Activated T-cell treated with anti-CD3 and anti-CD28 coated beads, Interleukin-2, amount 50 U/mL, for 4 hours (primary cell): ENCODE measurements around the gene KIRREL1. TPM values are rescaled to one million over a fixed set of nuclear protein-coding genes. Genes with fewer than 3 reads are reported as not detected.
"Not testable (repeated sequence)": the region's sequence is repeated elsewhere in the genome, so short reads cannot be mapped to it uniquely, and the experiment has no call there.

ENCODE experiments used
- ATAC-seq, 2 donors: fragments of 200-7000 bp; cut with Tn5 transposase; one replicate each; pipeline ENCODE4 v1.10.0; 2021
- DNase-seq: peaks from one replicate; pipeline ENCODE4 v3.0.0-alpha.2; 2020
- H3K27me3 Mint-ChIP-seq: one replicate; pipeline ENCODE4 v1.8.0; 2021; ENCODE audit warnings: low read depth, mixed read lengths
- H3K36me3 Mint-ChIP-seq: one replicate; pipeline ENCODE4 v1.8.0; 2022; ENCODE audit warnings: mixed read lengths; ENCODE audit not compliant: insufficient read depth
- H3K4me1 Mint-ChIP-seq: one replicate; pipeline ENCODE4 v1.8.0; 2021; ENCODE audit warnings: low read depth, mixed read lengths
- H3K4me3 Mint-ChIP-seq: one replicate; pipeline ENCODE4 v1.8.0; 2021; ENCODE audit warnings: mild to moderate bottlenecking, moderate library complexity, mixed read lengths
- H3K9me3 Mint-ChIP-seq: one replicate; pipeline ENCODE4 v1.8.0; 2021; ENCODE audit warnings: mixed read lengths
- total RNA-seq, 3 donors: library from RNA; stranded (reverse); gene quantifications; one replicate each; pipeline ENCODE4 v1.2.1, GENCODE V29; 2021

KIRREL1 gene
- total RNA-seq, 3 donors from 2014 or later: 0.15 to 0.29 (median 0.16) TPM

DNA sequence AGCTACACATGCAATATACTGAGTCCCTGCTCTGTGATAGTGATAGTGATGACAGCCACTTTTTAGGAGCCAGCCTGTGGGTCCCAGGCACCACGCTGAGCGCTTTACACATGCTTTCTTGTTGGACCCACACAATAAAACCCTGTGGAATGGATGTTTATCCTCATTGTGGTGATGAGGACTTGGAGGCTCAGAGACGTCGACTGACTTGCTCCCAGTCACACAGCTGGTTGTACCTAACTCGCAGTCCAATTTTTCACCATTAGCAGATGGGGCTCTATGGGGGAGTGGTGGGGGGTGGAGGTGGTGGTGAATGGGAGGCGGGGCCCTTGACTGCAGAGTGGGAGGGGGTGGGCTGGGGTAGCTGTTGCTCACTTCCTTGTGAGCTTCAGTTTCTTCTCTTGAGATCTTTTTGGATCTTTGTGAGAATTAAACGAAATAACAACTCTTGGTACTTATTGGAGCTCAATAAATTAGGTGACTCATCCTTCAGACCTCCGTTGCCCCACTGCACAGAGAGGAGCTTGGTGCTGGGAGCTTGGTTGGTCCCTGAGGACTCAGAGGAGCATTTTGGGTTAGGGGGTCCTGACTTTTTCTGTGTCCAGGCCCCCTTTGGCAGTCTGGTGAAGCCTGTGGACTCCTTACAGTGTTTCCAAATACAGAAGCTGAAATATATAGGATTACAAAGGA is 125.4 kb downstream of the KIRREL1 start:
- peaks cover 6% of the 10 kb centered on the region for H3K4me1 Mint-ChIP-seq
- peaks cover 67% of the 10 kb centered on the region for H3K27me3 Mint-ChIP-seq
- no peaks in the 10 kb centered on the region for H3K9me3 Mint-ChIP-seq
- no peaks in the 10 kb centered on the region for H3K36me3 Mint-ChIP-seq
- H3K4me3 Mint-ChIP-seq: no peak overlapping the region
- ATAC-seq (no peak), DNase-seq (no peak)

DNA sequence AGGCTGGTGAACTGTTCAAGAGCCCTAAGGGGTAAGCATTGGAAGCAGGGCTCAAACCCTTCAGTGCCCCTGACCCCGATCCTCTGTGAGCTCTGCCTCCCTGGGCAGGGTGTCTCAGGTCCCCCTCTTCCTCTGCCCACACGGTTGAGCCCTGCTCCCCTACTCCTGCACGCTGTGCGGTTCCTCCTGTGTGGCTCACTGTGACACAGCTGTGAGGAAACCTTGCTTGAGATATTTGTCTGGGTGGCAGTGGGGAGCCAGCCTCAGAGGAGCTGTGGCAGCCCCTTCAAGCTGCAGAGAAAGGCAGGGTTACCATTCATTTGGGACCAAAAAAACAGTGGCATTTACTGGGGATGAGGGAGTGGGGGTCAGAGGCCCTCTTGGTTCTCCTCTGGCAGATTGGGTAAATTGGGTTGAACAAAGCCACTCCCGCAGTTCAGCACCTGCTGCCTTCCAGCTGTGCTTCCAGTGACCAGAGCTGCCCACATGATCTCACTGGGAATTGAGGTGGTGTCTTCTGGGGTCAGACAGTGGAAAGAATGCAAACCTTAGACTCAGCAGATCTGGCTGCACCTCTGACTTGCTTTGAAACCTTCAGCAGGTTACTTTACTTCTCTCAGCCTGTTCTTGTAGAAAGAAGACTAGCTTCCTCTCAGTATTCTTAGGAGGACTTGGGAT is 126.7 kb downstream of the KIRREL1 start:
- Mint-ChIP-seq H3K9me3 (no peaks in the 10 kb centered on the region), H3K27me3 (peaks cover 67% of the 10 kb centered on the region), H3K36me3 (no peaks in the 10 kb centered on the region), H3K4me1 (peaks cover 6% of the 10 kb centered on the region), H3K4me3 (no peak overlapping the region)
- no peak for ATAC-seq
- no peak for DNase-seq

DNA sequence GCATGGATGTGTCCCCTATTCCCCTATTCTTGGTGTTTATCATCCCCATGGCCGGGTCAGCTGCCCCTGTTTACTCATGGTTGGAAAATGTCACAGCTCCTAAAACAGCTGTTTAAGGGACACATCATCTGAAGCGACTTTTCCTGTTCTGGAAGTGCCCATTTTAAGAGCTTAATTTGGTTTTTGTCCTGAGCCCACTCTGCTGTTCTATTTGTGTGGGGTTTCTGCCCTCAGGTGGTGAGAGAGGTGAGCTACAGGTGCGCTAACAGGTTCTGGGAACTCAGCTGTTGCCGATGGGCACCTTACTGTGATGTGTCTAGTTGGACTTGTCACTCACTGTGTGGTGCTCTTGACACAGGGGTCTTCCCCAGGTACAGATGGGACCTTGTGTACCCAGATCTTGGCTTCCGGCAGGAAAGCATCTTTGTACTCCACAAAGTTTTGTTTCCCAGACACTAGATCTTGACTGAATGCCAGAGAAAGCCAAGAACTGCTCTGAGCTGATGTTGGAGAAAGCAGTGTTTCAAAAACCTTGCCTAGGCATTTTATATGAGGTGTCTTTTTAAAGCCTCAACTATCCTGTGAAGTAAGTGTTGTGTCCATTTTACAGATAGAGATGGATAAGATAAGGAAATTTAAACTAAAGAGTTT is 128.3 kb downstream of the KIRREL1 start:
- H3K27me3 Mint-ChIP-seq: peaks cover 62% of the 10 kb centered on the region
- no peaks in the 10 kb centered on the region for H3K9me3 Mint-ChIP-seq
- DNase-seq: peak; percentile 10
- H3K4me3 Mint-ChIP-seq: no peak overlapping the region
- ATAC-seq: no peak
- no peaks in the 10 kb centered on the region for H3K36me3 Mint-ChIP-seq
- peaks cover 6% of the 10 kb centered on the region for H3K4me1 Mint-ChIP-seq

DNA sequence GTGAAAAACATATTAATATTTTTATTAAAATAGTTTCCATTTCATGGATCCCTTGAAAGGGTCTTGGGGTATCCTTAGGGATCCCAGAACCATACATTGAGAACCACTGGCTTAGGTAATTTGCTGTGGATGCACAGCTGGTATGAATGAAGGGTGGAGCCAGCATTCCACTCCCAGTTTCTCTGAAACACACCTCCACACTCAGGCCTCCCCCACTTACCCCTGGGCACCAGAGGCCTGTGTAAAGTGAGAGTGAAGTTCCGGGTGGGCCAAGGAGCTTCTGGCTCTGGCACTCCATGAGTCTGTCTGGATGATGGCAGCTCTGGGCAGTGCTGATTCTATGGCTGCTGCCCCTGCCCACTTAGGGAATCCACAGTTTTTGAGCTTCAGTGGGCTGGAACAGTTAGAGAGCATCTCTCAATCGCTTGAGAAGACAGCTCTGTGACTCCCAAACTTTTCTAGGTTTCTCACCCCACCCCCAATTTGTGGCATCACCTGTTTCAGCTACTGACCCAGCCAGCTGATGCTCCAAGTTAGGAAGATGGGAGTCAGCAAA is 129.5 kb downstream of the KIRREL1 start:
- Mint-ChIP-seq H3K4me3 (no peak overlapping the region), H3K9me3 (no peaks in the 10 kb centered on the region), H3K4me1 (peaks cover 6% of the 10 kb centered on the region), H3K27me3 (peaks cover 57% of the 10 kb centered on the region), H3K36me3 (no peaks in the 10 kb centered on the region)
- DNase-seq: no peak
- no peak for ATAC-seq

DNA sequence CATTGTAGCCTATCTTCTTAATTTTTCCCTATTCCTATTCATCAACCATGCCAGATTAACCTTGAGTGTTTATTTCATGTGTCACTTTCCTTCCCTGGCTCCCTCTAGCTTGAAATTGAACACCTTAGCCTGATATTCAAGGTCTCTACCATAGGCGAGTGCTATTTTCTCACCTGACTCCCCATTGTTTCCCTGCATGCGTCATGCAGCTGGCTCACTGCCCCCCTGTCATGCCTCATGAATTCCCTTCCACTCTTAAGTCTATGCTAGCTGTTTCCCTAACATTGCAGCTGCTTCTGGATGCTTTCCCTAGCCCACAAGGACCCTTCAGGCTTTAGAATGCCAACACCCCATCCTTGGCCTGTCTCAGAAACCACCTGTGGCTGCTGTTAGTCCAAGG is 130.6 kb downstream of the KIRREL1 start:
- no peak for ATAC-seq
- no peaks in the 10 kb centered on the region for H3K9me3 Mint-ChIP-seq
- no peak overlapping the region for H3K4me3 Mint-ChIP-seq
- no peaks in the 10 kb centered on the region for H3K4me1 Mint-ChIP-seq
- H3K27me3 Mint-ChIP-seq: peaks cover 52% of the 10 kb centered on the region
- no peak for DNase-seq
- H3K36me3 Mint-ChIP-seq: no peaks in the 10 kb centered on the region

DNA sequence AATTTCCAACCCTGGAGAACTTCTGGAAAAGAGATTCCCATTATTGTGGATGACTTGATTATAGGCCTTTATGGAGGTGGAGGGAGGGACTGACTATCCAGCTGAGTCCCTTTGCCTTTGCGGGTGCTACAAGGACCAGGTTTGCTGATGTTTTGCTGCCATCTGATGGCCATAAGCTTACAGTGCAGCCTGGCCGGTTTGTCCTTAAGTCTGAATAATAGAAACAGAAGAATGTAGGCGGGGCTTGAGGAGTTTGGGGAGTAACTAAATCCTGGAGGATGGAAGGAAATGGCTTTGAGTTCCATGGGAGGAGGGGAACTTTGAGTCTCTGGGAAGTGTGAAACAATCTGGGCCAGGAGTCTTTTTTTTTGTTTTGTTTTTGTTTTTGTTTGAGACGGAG is 131.6 kb downstream of the KIRREL1 start:
- no peaks in the 10 kb centered on the region for H3K9me3 Mint-ChIP-seq
- H3K27me3 Mint-ChIP-seq: peaks cover 49% of the 10 kb centered on the region
- no peaks in the 10 kb centered on the region for H3K4me1 Mint-ChIP-seq
- no peak overlapping the region for H3K4me3 Mint-ChIP-seq
- ATAC-seq: peak; percentile 85
- peak; percentile 59 for DNase-seq
- H3K36me3 Mint-ChIP-seq: no peaks in the 10 kb centered on the region

DNA sequence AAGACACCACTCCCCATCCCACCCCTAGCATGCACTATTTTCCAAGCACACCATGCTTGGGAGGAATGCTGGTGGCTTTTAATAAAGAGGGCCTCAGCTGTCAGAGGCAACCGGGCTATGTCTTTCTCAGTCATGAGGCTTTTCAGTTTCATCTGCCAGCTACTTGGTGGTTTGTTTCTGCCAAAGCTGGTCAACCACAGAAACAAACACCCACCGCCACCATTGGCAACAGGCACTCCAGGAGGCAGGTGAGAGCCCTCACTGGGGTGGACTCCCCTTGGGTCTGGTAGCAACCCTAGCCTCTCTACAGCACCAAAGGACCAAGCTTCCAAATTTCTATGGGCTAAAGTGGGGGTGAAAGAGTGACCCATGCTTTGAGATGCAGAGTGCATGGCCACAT is 133.0 kb downstream of the KIRREL1 start:
- Mint-ChIP-seq H3K9me3 (no peaks in the 10 kb centered on the region), H3K4me1 (no peaks in the 10 kb centered on the region), H3K36me3 (no peaks in the 10 kb centered on the region), H3K27me3 (peaks cover 35% of the 10 kb centered on the region), H3K4me3 (no peak overlapping the region)
- DNase-seq (no peak), ATAC-seq (no peak)

DNA sequence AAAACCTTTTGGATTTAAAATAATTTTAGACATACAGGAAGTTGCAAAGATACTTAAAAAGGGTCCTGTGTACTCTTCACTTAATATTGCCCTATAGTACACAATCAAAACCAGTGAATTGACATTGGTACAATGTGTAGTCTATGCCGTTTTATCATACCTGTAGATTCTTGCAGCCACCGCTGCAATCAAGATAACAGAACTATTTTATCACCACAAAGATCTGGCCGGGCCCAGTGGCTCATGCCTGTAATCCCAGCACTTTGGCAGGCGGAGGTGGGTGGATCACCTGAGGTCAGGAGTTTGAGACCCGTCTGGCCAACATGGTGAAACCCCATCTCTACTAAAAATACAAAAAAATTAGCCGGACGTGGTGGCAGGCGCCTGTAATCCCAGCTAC is 135.1 kb downstream of the KIRREL1 start:
- H3K36me3 Mint-ChIP-seq, H3K4me1 Mint-ChIP-seq, ATAC-seq, H3K9me3 Mint-ChIP-seq, H3K4me3 Mint-ChIP-seq, DNase-seq: not testable (repeated sequence)
- peaks cover 21% of the 10 kb centered on the region for H3K27me3 Mint-ChIP-seq

DNA sequence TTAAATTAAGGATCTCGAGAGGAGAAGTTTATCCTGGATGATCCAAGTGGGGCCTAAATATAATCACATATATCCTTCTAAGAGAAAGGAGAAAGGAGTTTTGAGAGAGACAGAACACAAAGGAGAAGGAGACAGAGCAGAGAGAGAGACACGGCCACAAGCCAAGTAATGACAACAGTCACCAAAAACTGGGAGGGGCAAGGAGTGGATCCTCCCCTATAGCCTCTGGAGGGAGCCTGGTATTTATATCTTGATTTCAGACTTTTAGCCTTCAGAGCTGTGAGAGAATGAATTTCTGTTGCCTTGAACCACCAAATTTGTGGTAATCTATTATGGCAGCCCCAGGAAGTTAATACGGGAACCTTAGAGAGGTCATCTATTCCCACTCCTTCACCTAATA is 137.8 kb downstream of the KIRREL1 start:
- Mint-ChIP-seq H3K4me1 (no peaks in the 10 kb centered on the region), H3K9me3 (no peaks in the 10 kb centered on the region), H3K4me3 (no peak overlapping the region), H3K27me3 (peaks cover 8% of the 10 kb centered on the region), H3K36me3 (no peaks in the 10 kb centered on the region)
- ATAC-seq: no peak
- DNase-seq: no peak

DNA sequence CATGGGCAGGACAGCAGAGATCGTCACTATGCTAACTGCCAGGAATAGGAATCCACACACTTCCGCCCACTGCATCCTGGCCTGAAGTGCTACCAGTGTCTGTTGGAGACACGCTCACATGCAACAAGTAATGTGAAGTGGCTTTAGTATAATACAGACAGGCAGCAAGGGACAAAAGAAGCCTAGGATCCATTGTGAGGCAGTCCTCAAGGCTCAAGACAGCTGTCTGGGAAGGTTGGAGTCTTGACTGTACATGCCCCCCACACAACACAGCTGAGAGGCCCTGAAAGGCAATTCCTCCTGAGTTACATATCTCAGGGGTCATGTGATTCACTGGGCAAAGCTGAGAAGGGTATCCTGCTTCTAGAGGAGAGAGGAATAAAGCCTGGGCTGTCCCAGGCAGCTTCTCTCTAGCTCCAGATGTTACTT is 147.3 kb downstream of the KIRREL1 start:
- no peaks in the 10 kb centered on the region for H3K9me3 Mint-ChIP-seq
- ATAC-seq (no peak), DNase-seq (no peak)
- H3K4me1 Mint-ChIP-seq: no peaks in the 10 kb centered on the region
- no peaks in the 10 kb centered on the region for H3K27me3 Mint-ChIP-seq
- H3K4me3 Mint-ChIP-seq: no peak overlapping the region
- no peaks in the 10 kb centered on the region for H3K36me3 Mint-ChIP-seq

DNA sequence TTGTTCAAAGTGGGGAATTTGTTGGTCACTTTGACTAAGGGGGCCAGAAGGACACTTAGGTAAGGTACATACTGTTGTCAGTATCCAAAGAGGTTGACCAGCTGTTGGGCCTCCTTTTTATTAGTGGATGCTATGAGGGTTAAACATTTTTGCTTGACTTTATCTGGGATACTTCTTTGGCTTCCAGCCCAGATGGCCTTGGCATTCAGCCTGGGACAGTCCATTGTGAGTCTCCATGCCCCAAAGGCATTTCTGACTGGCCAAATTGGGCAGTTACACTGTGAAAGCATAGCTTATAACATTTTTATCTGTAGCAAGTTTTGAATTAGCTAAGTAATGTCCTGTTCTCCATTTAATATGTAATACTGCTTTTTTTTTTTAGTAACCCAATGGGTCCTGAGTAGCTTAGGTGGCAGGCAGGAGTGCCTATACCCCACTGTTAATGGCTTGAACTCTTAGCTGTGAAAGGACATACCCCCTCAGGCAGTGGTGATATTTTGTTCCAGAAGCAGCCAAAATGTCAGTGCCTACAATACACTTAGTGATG is 151.8 kb downstream of the KIRREL1 start:
- Mint-ChIP-seq H3K9me3 (no peaks in the 10 kb centered on the region), H3K4me1 (peaks cover 21% of the 10 kb centered on the region), H3K27me3 (no peaks in the 10 kb centered on the region), H3K36me3 (no peaks in the 10 kb centered on the region), H3K4me3 (no peak overlapping the region)
- DNase-seq (no peak), ATAC-seq (no peak)

DNA sequence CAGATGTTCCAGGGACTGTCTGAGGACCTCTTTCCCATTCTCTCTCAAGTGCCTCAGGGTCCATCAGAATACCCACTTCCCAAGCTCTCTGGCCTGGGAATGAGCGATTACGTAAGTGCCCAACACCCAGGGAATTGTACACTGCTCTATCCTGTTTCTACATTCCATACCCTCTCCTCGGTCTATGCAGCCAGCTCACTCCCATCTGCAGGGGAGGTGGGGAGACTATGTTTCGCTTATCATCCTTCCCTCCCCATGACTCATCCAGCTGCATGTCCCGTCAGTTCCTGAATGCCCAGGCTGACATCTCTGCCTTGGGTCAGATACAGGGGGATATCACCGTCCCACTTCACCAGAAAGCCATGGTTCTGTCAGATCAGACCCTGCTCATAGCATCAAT is 152.7 kb downstream of the KIRREL1 start:
- Mint-ChIP-seq H3K9me3 (no peaks in the 10 kb centered on the region), H3K4me1 (peaks cover 27% of the 10 kb centered on the region), H3K4me3 (no peak overlapping the region)

DNA sequence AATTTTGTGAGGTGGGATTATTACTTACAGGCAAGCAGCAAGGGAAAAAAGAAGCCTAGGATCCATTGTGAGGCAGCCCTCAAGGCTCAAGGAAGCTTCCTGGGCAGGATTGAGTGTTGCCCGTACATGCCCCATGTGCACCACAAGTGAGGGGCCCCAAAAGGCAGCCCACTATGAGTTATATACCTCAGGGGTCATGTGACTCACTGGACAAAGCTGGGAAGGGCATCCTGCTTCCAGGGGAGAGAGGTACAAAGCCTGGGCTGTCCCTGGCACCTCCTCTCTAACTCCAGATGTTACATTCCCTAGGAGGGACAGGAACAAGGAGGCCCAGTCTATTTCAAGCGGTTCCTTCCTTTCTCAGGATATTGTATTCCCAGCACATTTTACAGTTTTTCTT is 153.3 kb downstream of the KIRREL1 start:
- no peaks in the 10 kb centered on the region for H3K36me3 Mint-ChIP-seq
- no peak overlapping the region for H3K4me3 Mint-ChIP-seq
- H3K27me3 Mint-ChIP-seq: no peaks in the 10 kb centered on the region
- H3K4me1 Mint-ChIP-seq: peaks cover 27% of the 10 kb centered on the region
- DNase-seq (no peak), ATAC-seq (no peak)
- no peaks in the 10 kb centered on the region for H3K9me3 Mint-ChIP-seq

More for the DNA sequence above, 152.7 kb downstream of the KIRREL1 start:
- DNase-seq: no peak
- no peaks in the 10 kb centered on the region for H3K36me3 Mint-ChIP-seq
- no peak for ATAC-seq
- H3K27me3 Mint-ChIP-seq: no peaks in the 10 kb centered on the region

DNA sequence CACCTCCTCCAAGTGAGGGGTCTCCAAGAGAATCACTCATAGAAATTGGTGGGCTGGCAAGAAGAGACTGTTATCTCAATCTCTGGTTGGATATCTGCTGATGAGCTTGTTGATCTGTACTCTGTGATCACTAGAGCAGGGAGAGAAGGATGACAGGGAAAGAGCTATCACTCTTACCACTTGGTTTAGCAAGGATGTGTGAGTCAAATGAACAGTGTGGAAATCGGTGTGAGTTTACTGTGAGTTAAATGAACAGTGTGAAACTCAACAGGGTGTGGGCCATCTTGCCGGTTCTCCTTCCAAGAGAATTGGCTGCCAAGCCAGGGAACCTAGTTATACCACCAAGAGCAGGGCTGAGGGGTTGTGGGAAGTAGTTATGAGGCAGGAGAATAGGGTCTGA is 154.0 kb downstream of the KIRREL1 start:
- no peaks in the 10 kb centered on the region for H3K9me3 Mint-ChIP-seq
- no peaks in the 10 kb centered on the region for H3K27me3 Mint-ChIP-seq
- peaks cover 27% of the 10 kb centered on the region for H3K4me1 Mint-ChIP-seq
- H3K4me3 Mint-ChIP-seq: no peak overlapping the region
- ATAC-seq (no peak), DNase-seq (no peak)
- H3K36me3 Mint-ChIP-seq: no peaks in the 10 kb centered on the region
